Mesenteric fat pad (tissue), 1 donor: ENCODE results near the gene INTS14. TPM values are rescaled to one million over a fixed set of nuclear protein-coding genes. Genes with fewer than 3 reads are reported as not detected.
"Not testable (repeated sequence)": the region's sequence is repeated elsewhere in the genome, so short reads cannot be mapped to it uniquely, and the experiment has no call there.

Source experiments
- DNase-seq: peaks from one replicate; pipeline ENCODE4 v3.0.0-alpha.2; 2020; ENCODE audit warnings: low spot score
- total RNA-seq: library from RNA; stranded (reverse); fragmentation: NEBNext Ultra II Directional; extraction: Animal tissue kit (Norgen Biotek cat#: 25700); gene quantifications from one replicate; pipeline ENCODE4 v1.2.1, GENCODE V29; 2021
- donor health status: DM: yes; HTN: yes; CAD: no.

The INTS14 gene
- total RNA-seq, 1 donor from 2014 or later = 21.9 TPM

- DNase-seq = no peak
Observed at GRCh38 chr15:65583701-65584100, 27.2 kb downstream of the INTS14 start.

- no peak for DNase-seq
Observed at GRCh38 chr15:65580287-65580686, 30.6 kb downstream of the INTS14 start.

GRCh38 chr15:65579762-65580161 is 31.2 kb downstream of the INTS14 start:
- no peak for DNase-seq

- DNase-seq = no peak
Observed at GRCh38 chr15:65578904-65579728, 31.8 kb downstream of the INTS14 start.

- DNase-seq = no peak
Observed at GRCh38 chr15:65577129-65577996, 33.6 kb downstream of the INTS14 start.

- no peak for DNase-seq
Observed at GRCh38 chr15:65576664-65577063, 34.3 kb downstream of the INTS14 start.

GRCh38 chr15:65571971-65572370 is 39.0 kb downstream of the INTS14 start:
- DNase-seq = no peak

- DNase-seq = no peak
Observed at GRCh38 chr15:65569728-65570127, 41.2 kb downstream of the INTS14 start.

GRCh38 chr15:65561934-65562333 is 49.0 kb downstream of the INTS14 start:
- no peak for DNase-seq

- DNase-seq = no peak
Observed at GRCh38 chr15:65559941-65560340, 51.0 kb downstream of the INTS14 start.

- no peak for DNase-seq
Observed at GRCh38 chr15:65558997-65559760, 51.8 kb downstream of the INTS14 start.

- no peak for DNase-seq
Observed at GRCh38 chr15:65558336-65558735, 52.6 kb downstream of the INTS14 start.

- no peak for DNase-seq
Observed at GRCh38 chr15:65556622-65557021, 54.3 kb downstream of the INTS14 start.

- no peak for DNase-seq
Observed at GRCh38 chr15:65553691-65554090, 57.2 kb downstream of the INTS14 start.

- not testable (repeated sequence) for DNase-seq
Observed at GRCh38 chr15:65552851-65553250, 58.1 kb downstream of the INTS14 start.

GRCh38 chr15:65551183-65551582 is 59.7 kb downstream of the INTS14 start:
- DNase-seq = no peak

GRCh38 chr15:65550681-65551098 is 60.2 kb downstream of the INTS14 start:
- no peak for DNase-seq

- DNase-seq = not testable (repeated sequence)
Observed at GRCh38 chr15:65549288-65549687, 61.6 kb downstream of the INTS14 start.

GRCh38 chr15:65547841-65548240 is 63.1 kb downstream of the INTS14 start:
- DNase-seq = no peak

GRCh38 chr15:65541231-65541820 is 69.6 kb downstream of the INTS14 start:
- no peak for DNase-seq

GRCh38 chr15:65540314-65540713 is 70.6 kb downstream of the INTS14 start:
- DNase-seq = no peak
